ENCODE data around the gene IGLL5. TPM values are rescaled to one million over a fixed set of nuclear protein-coding genes. Genes with fewer than 3 reads are reported as not detected.

IGLL5 gene
- total and polyA plus RNA-seq, 12 donors, result 0.26 to 4.4 (median 0.71) TPM; not detected in 5

DNA sequence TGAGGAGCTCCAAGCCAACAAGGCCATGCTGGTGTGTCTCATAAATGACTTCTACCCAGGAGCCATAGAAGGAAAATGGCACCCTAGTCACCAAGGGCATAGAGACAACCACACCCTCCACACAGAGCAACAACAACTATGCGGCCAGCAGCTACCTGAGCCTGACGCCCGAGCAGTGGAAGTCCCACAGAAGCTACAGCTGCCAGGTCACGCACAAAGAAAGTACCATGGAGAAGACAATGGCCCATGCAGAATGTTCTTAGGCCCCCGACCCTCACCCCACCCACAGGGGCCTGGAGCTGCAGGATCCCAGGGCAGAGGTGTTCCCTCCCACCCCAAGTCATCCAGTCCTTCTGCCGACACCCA, 28.0 kb downstream of the IGLL5 start:
- no peak overlapping the region for H3K4me3 ChIP-seq
- DNase-seq, result no peak
- no peaks in the 10 kb centered on the region for H3K36me3 ChIP-seq
- WGBS, 2 donors, result 92% methylated on average over 6 of the region's 6 CpGs
- no peak for TF ChIP-seq CTCF (IDR thresholded peaks at IDR 0.05)
- H3K27ac ChIP-seq, result no peak overlapping the region
- no peaks in the 10 kb centered on the region for H3K9me3 ChIP-seq
- ATAC-seq, result no peak
- intact Hi-C loops (cut with DNase I), result no loop called here
- H3K27me3 ChIP-seq, result peaks cover 0 to 1% (median 0%) of the 10 kb centered on the region in 7 donors
- no peaks in the 10 kb centered on the region for H3K4me1 ChIP-seq

GRCh38 chr22:22916215-22916951, 28.8 kb downstream of the IGLL5 start:
- no peak for DNase-seq

DNA sequence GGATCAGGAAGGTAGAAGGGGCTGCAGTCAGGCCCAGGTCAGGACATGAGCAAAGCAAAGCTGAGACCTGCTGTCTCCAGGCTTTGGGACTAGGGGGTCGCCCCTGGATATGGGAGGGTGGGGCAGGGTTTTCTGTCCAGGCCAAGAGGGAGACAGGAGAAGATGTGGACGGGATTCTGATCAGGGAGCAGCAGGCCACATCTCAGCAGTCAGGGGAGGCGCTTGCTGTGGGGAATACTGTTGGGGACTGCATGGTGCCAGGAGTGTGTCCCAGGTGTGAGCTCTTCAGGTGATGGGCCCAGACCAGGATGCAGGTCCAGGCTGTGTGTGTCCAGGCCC, 29.3 kb downstream of the IGLL5 start:
- DNase-seq (no peak), ATAC-seq (no peak)
- 92 to 95% methylated on average over 3 of the region's 3 CpGs for WGBS, 2 donors
- no peaks in the 10 kb centered on the region for H3K36me3 ChIP-seq
- no peaks in the 10 kb centered on the region for H3K27me3 ChIP-seq
- H3K4me1 ChIP-seq, result no peaks in the 10 kb centered on the region
- H3K4me3 ChIP-seq, result no peak overlapping the region
- intact Hi-C loops (cut with DNase I), result no loop called here
- no peaks in the 10 kb centered on the region for H3K9me3 ChIP-seq
- TF ChIP-seq CTCF (IDR thresholded peaks at IDR 0.05), result no peak
- H3K27ac ChIP-seq, result no peak overlapping the region

More at GRCh38 chr22:22916215-22916951, 28.8 kb downstream of the IGLL5 start:
- intact Hi-C loops (cut with DNase I), result no loop called here
- Histone ChIP-seq H3K36me3 (no peaks in the 10 kb centered on the region), H3K9me3 (no peaks in the 10 kb centered on the region), H3K4me1 (no peaks in the 10 kb centered on the region), H3K4me3 (no peak overlapping the region), H3K27me3 (no peaks in the 10 kb centered on the region), H3K27ac (no peak overlapping the region)
- no peak for ATAC-seq
- WGBS, 2 donors, result 78 to 80% methylated on average over 10 of the region's 10 CpGs
- TF ChIP-seq CTCF (IDR thresholded peaks at IDR 0.05), result no peak

DNA sequence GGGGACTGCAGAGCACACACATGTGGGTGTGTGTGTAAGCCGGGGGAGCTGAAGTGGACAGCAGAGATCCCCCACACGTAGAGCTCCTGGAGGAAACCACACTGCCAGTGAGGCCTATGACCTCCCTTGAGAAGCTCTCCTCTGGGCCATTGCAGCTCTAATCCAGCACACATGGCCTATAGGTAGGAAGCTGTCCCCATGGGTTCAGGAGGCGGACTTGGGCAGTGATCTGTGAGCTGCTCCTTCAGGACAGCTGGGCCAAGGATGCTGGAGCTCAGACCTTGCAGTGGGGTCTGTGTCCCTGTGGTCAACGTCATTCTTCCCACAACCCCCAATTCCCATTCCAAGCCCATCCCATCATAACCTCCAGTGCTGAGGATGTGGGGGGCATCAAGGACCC, 29.8 kb downstream of the IGLL5 start:
- H3K27ac ChIP-seq, result no peak overlapping the region
- H3K36me3 ChIP-seq, result no peaks in the 10 kb centered on the region
- no peak overlapping the region for H3K4me3 ChIP-seq
- no peaks in the 10 kb centered on the region for H3K4me1 ChIP-seq
- no peak for ATAC-seq
- H3K9me3 ChIP-seq, result no peaks in the 10 kb centered on the region
- intact Hi-C loops (cut with DNase I), result no loop called here
- no peak for DNase-seq
- no peaks in the 10 kb centered on the region for H3K27me3 ChIP-seq
- WGBS, 2 donors, result 79 to 86% methylated on average over 4 of the region's 4 CpGs
- TF ChIP-seq CTCF (IDR thresholded peaks at IDR 0.05), result no peak

All from heart right ventricle (tissue), 16 donors.